Measurements from ENCODE around the gene HYPK.

The HYPK gene
- total RNA-seq = 3.7 to 29.9 (median 10.6) reads per million in 3 experiments

GRCh38 chr15:43800286-43801141 is at the start of gene HYPK:
Gene HYPK, plus strand, starts transcription at chr15:43800599. Its CDS starts 24 bp downstream, at chr15:43800623.
- DNase-seq = peak; percentile 89

- no peak for DNase-seq
Observed at GRCh38 chr15:43751885-43752284, 48.5 kb upstream of the HYPK start.

GRCh38 chr15:43762824-43763223 is 37.6 kb upstream of the HYPK start:
- DNase-seq = no peak

GRCh38 chr15:43763819-43764446 is 36.5 kb upstream of the HYPK start:
- DNase-seq = no peak

GRCh38 chr15:43769584-43770228 is 30.7 kb upstream of the HYPK start:
- peak; percentile 48 for DNase-seq

- DNase-seq = no peak
Observed at GRCh38 chr15:43771816-43772215, 28.6 kb upstream of the HYPK start.

- DNase-seq = no peak
Observed at GRCh38 chr15:43772624-43773023, 27.8 kb upstream of the HYPK start.

GRCh38 chr15:43774062-43774461 is 26.3 kb upstream of the HYPK start:
- DNase-seq = no peak

GRCh38 chr15:43775411-43775965 is 24.9 kb upstream of the HYPK start:
- DNase-seq = no peak

GRCh38 chr15:43776101-43776717 is 24.2 kb upstream of the HYPK start:
- peak; percentile 7 for DNase-seq

GRCh38 chr15:43776718-43777266 is 23.6 kb upstream of the HYPK start, which contains the start of gene ELL3:
Gene ELL3, minus strand, starts transcription at chr15:43776966. Its CDS starts 65 bp downstream, at chr15:43776901.
- DNase-seq = peak; percentile 73

- DNase-seq = peak; percentile 85
Observed at GRCh38 chr15:43777267-43777914, 23.0 kb upstream of the HYPK start.

GRCh38 chr15:43779016-43779415 is 21.4 kb upstream of the HYPK start:
- DNase-seq = no peak

GRCh38 chr15:43789409-43789808 is 11.0 kb upstream of the HYPK start:
- DNase-seq = no peak

- DNase-seq = peak; percentile 98
Observed at GRCh38 chr15:43791993-43792760, 8.2 kb upstream of the HYPK start, which contains the start of gene SERF2. Gene SERF2, plus strand, starts transcription at chr15:43792320. Its CDS starts 57 bp downstream, at chr15:43792377.

GRCh38 chr15:43792761-43793476 is 7.5 kb upstream of the HYPK start:
- DNase-seq = peak; percentile 19

GRCh38 chr15:43793647-43794046 is 6.8 kb upstream of the HYPK start:
- DNase-seq = no peak

- DNase-seq = no peak
Observed at GRCh38 chr15:43794269-43795037, 5.9 kb upstream of the HYPK start.

- no peak for DNase-seq
Observed at GRCh38 chr15:43795197-43795596, 5.2 kb upstream of the HYPK start.

Measured in central memory CD4-positive, alpha-beta T cell (primary cell).